A549 treated with AZD9567 at 1 μM for 4 hours (cell line): Measurements from ENCODE around the gene ITK. TPM values are rescaled to one million over a fixed set of nuclear protein-coding genes. Genes with fewer than 3 reads are reported as not detected.

ENCODE experiments used
- total RNA-seq: library from RNA; stranded (reverse); fragments of 200-300 nt; extraction: Qiagen RNA extraction; gene quantifications from 5 replicates; pipeline ENCODE4 v1.2.3, GENCODE V29; 2022; ENCODE audit not compliant: insufficient read depth

ITK gene
- total RNA-seq: 0.05 to 0.09 TPM (median 0.09 TPM) in 4 of 5 replicates, not detected in the other

DNA sequence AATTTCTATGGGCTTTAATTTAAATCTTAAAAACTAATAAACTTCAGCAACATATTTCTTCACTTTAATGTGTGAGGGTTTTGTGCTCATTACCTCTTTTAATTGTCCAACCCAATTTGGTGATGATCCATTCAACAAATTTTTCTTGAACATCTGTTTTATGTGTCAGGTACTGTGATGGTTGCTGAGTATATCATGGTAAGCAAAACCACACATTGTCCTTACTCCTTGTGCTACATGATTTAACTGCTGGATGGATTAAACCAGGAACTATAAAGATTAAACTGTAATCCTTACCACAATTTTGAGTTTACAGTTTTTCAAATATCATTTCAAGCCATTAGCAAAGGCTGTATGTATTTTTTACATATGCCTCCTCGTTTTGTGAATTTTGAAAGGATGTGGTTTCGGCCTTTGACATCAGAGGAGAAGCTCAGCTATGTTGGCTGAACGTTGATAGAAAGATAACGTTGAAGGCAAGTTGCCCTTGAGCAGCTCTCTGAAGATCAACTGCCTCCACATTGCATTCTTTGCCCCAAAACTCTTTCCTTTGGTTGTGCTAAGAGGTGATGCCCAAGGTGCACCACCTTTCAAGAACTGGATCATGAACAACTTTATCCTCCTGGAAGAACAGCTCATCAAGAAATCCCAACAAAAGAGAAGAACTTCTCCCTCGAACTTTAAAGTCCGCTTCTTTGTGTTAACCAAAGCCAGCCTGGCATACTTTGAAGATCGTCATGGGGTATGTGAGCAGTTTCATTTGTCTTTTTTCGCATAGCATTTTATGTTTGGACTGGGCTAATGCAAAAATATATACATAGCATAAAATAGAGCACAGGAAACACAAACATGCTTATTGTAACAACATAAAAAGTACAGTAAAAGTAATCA is at the start of gene ITK:
Gene ITK, plus strand, starts transcription at position 467 of the 891 bp plus-strand sequence. Its CDS starts 138 bp downstream, at position 605.

GRCh38 chr5:157142317-157143126 is 38.1 kb upstream of the ITK start, which contains the start of gene MED7:
Gene MED7 (minus strand): TSS chr5:157142865. CDS start chr5:157139431, 3,434 bp downstream.

DNA sequence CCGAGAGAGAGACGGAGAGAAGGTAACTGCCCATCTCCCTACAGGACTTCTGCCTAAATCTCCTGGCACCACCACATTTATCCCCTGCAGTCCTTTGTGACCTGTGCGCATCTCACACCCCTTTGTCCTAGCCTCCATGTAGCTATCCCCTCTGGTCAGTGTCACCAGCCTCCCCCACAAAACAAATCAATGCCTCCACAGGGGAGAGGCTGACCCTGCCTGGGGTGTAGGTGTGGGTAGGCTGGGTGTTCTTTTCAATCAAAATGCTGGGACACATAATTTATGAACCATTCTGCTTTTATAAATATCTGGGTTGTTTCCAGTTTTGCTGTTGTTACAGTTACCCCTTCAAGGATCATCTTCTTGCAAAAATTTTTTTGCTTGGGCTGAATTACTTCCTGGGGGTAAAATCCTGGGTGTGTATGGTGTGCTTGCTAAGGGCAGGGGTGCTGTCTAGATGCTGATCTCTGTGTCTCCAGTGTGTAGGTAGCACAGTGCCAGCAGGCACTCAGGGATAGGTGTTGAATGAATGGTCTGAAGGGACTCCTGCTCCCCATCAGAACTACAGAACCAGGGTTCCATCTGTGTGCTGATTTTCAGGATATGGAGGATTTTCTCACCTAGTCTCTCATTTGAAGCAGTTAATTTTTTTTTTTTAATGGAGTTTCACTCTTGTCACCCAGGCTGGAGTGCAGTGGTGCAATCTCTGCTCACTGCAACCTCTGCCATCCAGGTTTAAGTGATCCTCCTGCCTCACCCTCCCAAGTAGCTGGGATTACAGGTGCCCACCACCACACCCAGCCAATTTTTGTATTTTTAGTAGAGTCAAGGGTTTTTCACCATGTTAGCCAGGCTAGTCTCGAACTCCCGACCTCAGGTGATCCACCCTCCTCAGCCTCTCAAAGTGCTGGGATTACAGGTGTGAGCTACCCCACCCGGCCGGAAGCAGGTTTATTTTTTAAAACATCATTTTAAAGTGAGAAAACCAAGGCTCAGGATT is 14.1 kb upstream of the ITK start, which contains the start of gene GARIN3:
Gene GARIN3, minus strand, starts transcription at position 51 of the 1,000 bp plus-strand sequence. CDS start 96 bp downstream, outside the sequence.

GRCh38 chr5:157265714-157266285 is 85.2 kb downstream of the ITK start, which contains the start of gene CYFIP2:
Gene CYFIP2 (plus strand): TSS chr5:157266123. CDS start chr5:157285362, 19,239 bp downstream.

Other genes with a start within 250 kb of the ITK start
- 0.97 to 2.5 TPM (median 1.1 TPM) in 5 replicates for gene TIMD4, start 217.6 kb upstream of the ITK start, total RNA-seq
- 21.1 to 25.1 TPM (median 22.4 TPM) in 5 replicates for gene HAVCR1, start 121.7 kb upstream of the ITK start, total RNA-seq
- gene HAVCR2, start 71.8 kb upstream of the ITK start, total RNA-seq: 0.14 to 0.32 TPM (median 0.20 TPM) in 4 of 5 replicates, not detected in the other
- 10.7 to 16.6 TPM (median 15.3 TPM) in 5 replicates for gene MED7, start 38.0 kb upstream of the ITK start, total RNA-seq
- not detected in 5 replicates for gene GARIN3, start 14.6 kb upstream of the ITK start, total RNA-seq
- 18.7 to 23.9 TPM (median 20.5 TPM) in 5 replicates for gene CYFIP2, start 85.3 kb downstream of the ITK start, total RNA-seq